HepG2 (cell line): ENCODE results near the gene IDH3G.

Source experiments
- GTF2F1 ChIP-seq: fragments of 150-350 bp; IDR thresholded peaks from 2 replicates; pipeline ENCODE4 v1.6.1; 2014; ENCODE audit warnings: low read length
- NFRKB ChIP-seq: fragments of 450-650 bp; IDR thresholded peaks from 2 replicates; pipeline ENCODE4 v1.6.1; 2017
- PBX3 ChIP-seq: sonication (generic); formaldehyde crosslinking; IDR thresholded peaks from 2 replicates; pipeline ENCODE4 v1.8.1; 2023; ENCODE audit warnings: missing genetic modification reagents, inconsistent platforms, borderline replicate concordance
- PCBP1 ChIP-seq: fragments of 200-400 bp; formaldehyde crosslinking; IDR thresholded peaks from 2 replicates; pipeline ENCODE4 v1.6.1; 2017; ENCODE audit warnings: mild to moderate bottlenecking, low read depth, low read length, borderline replicate concordance
- RBFOX2 ChIP-seq: fragments of 200-400 bp; formaldehyde crosslinking; IDR thresholded peaks from 2 replicates; pipeline ENCODE4 v1.6.1; 2017; ENCODE audit warnings: low read depth, mild to moderate bottlenecking, low read length
- SYNCRIP ChIP-seq: fragments of 200-400 bp; formaldehyde crosslinking; IDR thresholded peaks from 2 replicates; pipeline ENCODE4 v1.6.1; 2018; ENCODE audit warnings: mild to moderate bottlenecking, low read depth, low read length; ENCODE audit not compliant: insufficient read depth
- TCF12 ChIP-seq, 2 experiments: fragments of 450-650 bp in 1 of 2; sonication (generic) in 1 of 2; formaldehyde crosslinking in 1 of 2; IDR thresholded peaks; 2 replicates each; pipeline versions ENCODE4 v1.6.1 to v1.8.0; 2017 to 2022; ENCODE audit warnings: antibody characterized with exemption in 1 of 2, mild to moderate bottlenecking in 1 of 2, missing genetic modification reagents in 1 of 2, moderate library complexity in 1 of 2
- ZNF3 ChIP-seq: IDR thresholded peaks from 2 replicates; pipeline ENCODE4 v1.7.0; 2017; ENCODE audit warnings: inconsistent platforms
- ZNF350 ChIP-seq: sonication (generic); formaldehyde crosslinking; IDR thresholded peaks from 2 replicates; pipeline ENCODE4 v1.4.0; 2020; ENCODE audit warnings: mild to moderate bottlenecking, low read depth, missing genetic modification reagents, borderline replicate concordance
- ZNF44 ChIP-seq: sonication (generic); formaldehyde crosslinking; IDR thresholded peaks from 2 replicates; pipeline ENCODE4 v1.5.1; 2020; ENCODE audit warnings: mild to moderate bottlenecking, missing genetic modification reagents
- TF ChIP-seq, protein P1 (sequence below): sonication (generic); formaldehyde crosslinking; IDR thresholded peaks from 2 replicates; pipeline ENCODE4 v1.4.0; 2020; ENCODE audit warnings: missing genetic modification reagents
- TF ChIP-seq, protein P2 (sequence below): sonication (generic); formaldehyde crosslinking; IDR thresholded peaks from 2 replicates; pipeline ENCODE4 v1.5.0; 2020; ENCODE audit warnings: mild to moderate bottlenecking, missing genetic modification reagents, moderate library complexity

GRCh38 chrX:153740631-153741222 lies 53.4 kb downstream of the IDH3G start:
- TF ChIP-seq GTF2F1 (no peak), TCF12 (IDR thresholded peaks at IDR 0.05) (no peak), TCF12 (CRISPR knock-in tag; IDR thresholded peaks at IDR 0.05) (no peak), PCBP1 (no peak), PBX3 (CRISPR knock-in tag) (no peak), ZNF350 (CRISPR knock-in tag) (no peak), NFRKB (no peak), ZNF44 (CRISPR knock-in tag) (no peak), ZNF3 (CRISPR knock-in tag) (no peak), RBFOX2 (no peak), SYNCRIP (no peak)
- TF ChIP-seq, protein P1, sequence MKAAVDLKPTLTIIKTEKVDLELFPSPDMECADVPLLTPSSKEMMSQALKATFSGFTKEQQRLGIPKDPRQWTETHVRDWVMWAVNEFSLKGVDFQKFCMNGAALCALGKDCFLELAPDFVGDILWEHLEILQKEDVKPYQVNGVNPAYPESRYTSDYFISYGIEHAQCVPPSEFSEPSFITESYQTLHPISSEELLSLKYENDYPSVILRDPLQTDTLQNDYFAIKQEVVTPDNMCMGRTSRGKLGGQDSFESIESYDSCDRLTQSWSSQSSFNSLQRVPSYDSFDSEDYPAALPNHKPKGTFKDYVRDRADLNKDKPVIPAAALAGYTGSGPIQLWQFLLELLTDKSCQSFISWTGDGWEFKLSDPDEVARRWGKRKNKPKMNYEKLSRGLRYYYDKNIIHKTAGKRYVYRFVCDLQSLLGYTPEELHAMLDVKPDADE (CRISPR knock-in tag): no peak
- TF ChIP-seq, protein P2, sequence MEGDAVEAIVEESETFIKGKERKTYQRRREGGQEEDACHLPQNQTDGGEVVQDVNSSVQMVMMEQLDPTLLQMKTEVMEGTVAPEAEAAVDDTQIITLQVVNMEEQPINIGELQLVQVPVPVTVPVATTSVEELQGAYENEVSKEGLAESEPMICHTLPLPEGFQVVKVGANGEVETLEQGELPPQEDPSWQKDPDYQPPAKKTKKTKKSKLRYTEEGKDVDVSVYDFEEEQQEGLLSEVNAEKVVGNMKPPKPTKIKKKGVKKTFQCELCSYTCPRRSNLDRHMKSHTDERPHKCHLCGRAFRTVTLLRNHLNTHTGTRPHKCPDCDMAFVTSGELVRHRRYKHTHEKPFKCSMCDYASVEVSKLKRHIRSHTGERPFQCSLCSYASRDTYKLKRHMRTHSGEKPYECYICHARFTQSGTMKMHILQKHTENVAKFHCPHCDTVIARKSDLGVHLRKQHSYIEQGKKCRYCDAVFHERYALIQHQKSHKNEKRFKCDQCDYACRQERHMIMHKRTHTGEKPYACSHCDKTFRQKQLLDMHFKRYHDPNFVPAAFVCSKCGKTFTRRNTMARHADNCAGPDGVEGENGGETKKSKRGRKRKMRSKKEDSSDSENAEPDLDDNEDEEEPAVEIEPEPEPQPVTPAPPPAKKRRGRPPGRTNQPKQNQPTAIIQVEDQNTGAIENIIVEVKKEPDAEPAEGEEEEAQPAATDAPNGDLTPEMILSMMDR (CRISPR knock-in tag): no peak
